OCI-LY7 (cell line): Measurements from ENCODE around the gene EEF2K. TPM values are rescaled to one million over a fixed set of nuclear protein-coding genes. Genes with fewer than 3 reads are reported as not detected.

Source experiments
- BruUV-seq: library from RNA; stranded (reverse); fragments of 400-500 nt; replicated peaks from 2 replicates; lab custom pipeline; 2021; lab: Mats Ljungman, UMichigan
- CTCF ChIA-PET: fragments of 300-600 bp; sonication (Branson Sonifier 250); formaldehyde crosslinking; loops from one replicate; lab custom pipeline; 2022; ENCODE audit warnings: antibody characterized with exemption; ENCODE audit not compliant: unreplicated experiment; lab: Charles Lee
- POLR2A ChIA-PET: fragments of 300-600 bp; sonication (Branson Sonifier 250); formaldehyde crosslinking; loops from one replicate; lab custom pipeline; 2022; ENCODE audit warnings: antibody characterized with exemption; lab: Charles Lee
- DNase-seq: peaks from one replicate; pipeline ENCODE4 v3.0.0-alpha.2; 2015; ENCODE audit warnings: low spot score
- H2AFZ ChIP-seq: fragments of 200-600 bp; sonication (generic), shearing (Covaris generic); 2 replicates; pipeline ENCODE4 v1.6.1; 2014; ENCODE audit warnings: mild to moderate bottlenecking, antibody characterized with exemption, low read length, moderate library complexity
- H3K27ac ChIP-seq: fragments of 200-600 bp; sonication (generic); 2 replicates; pipeline ENCODE4 v1.5.1; 2014; ENCODE audit warnings: mixed run types, low read depth, mild to moderate bottlenecking, moderate library complexity, low read length, inconsistent platforms; ENCODE audit not compliant: poor library complexity, severe bottlenecking
- H3K36me3 ChIP-seq: fragments of 200-600 bp; sonication (generic); 2 replicates; pipeline ENCODE4 v1.6.1; 2014; ENCODE audit warnings: mild to moderate bottlenecking, antibody characterized with exemption, low read length, moderate library complexity, mixed read lengths; ENCODE audit not compliant: insufficient read depth
- H3K4me1 ChIP-seq: fragments of 200-600 bp; sonication (generic); 2 replicates; pipeline ENCODE4 v1.5.1; 2014; ENCODE audit warnings: mild to moderate bottlenecking, low read length; ENCODE audit not compliant: insufficient read depth, poor library complexity, severe bottlenecking
- H3K4me2 ChIP-seq: fragments of 200-600 bp; sonication (generic); 2 replicates; pipeline ENCODE4 v1.6.1; 2014; ENCODE audit warnings: mild to moderate bottlenecking, low read length
- H3K4me3 ChIP-seq: fragments of 200-600 bp; sonication (generic); 2 replicates; pipeline ENCODE4 v1.5.1; 2014; ENCODE audit warnings: mild to moderate bottlenecking, low read depth, low read length; ENCODE audit not compliant: poor library complexity, severe bottlenecking
- H3K79me2 ChIP-seq: fragments of 200-600 bp; sonication (generic); 2 replicates; pipeline ENCODE4 v1.6.1; 2016; ENCODE audit warnings: low read depth, mild to moderate bottlenecking, low read length, moderate library complexity, mixed read lengths; ENCODE audit not compliant: insufficient read depth
- H3K9me2 ChIP-seq: fragments of 200-600 bp; sonication (generic); 2 replicates; pipeline ENCODE4 v1.6.1; 2016; ENCODE audit warnings: mild to moderate bottlenecking, low read length, mixed read lengths; ENCODE audit not compliant: insufficient read depth
- H3K9me3 ChIP-seq: fragments of 200-600 bp; sonication (generic); 2 replicates; pipeline ENCODE4 v1.6.1; 2014; ENCODE audit warnings: mild to moderate bottlenecking, mixed run types, low read length, mixed read lengths
- H4K20me1 ChIP-seq: fragments of 200-600 bp; sonication (generic); 2 replicates; pipeline ENCODE4 v1.6.1; 2014; ENCODE audit warnings: mild to moderate bottlenecking, antibody characterized with exemption, low read length, moderate library complexity, mixed read lengths; ENCODE audit not compliant: insufficient read depth
- CTCF ChIP-seq: fragments of 200-600 bp; sonication (generic); conservative IDR thresholded peaks from 2 replicates; pipeline ENCODE4 v1.5.1; 2014; ENCODE audit warnings: mild to moderate bottlenecking, antibody characterized with exemption, low read length, moderate library complexity, mixed read lengths
- EZH2phosphoT487 ChIP-seq: fragments of 200-600 bp; sonication (generic); IDR thresholded peaks from 2 replicates; pipeline ENCODE4 v1.6.1; 2018; ENCODE audit warnings: low read depth, borderline replicate concordance, mild to moderate bottlenecking, mixed run types, antibody characterized with exemption, low read length, moderate library complexity, mixed read lengths
- intact Hi-C: fragments of 100-400 bp; cut with micrococcal nuclease; formaldehyde crosslinking; loops from one replicate; pipeline ENCODE4 v1.10.0; 2022; ENCODE audit not compliant: unreplicated experiment
- total RNA-seq, 2 experiments: library from RNA; depleted of rRNA in 1 of 2; stranded (reverse); fragments of >200 nt in 1 of 2; shearing (Covaris generic) in 1 of 2; gene quantifications; 2 replicates each; pipeline ENCODE4 v1.2.3, GENCODE V29; 2014 to 2022

The EEF2K gene
- total RNA-seq, 2 experiments from 2014 or later: 23.8 to 42.3 TPM

GRCh38 chr16:22307838-22308237, 101.8 kb downstream of the EEF2K start:
- Histone ChIP-seq H3K27ac (no peak overlapping the region), H3K4me2 (no peak overlapping the region), H3K9me3 (no peaks in the 10 kb centered on the region), H3K4me3 (no peak overlapping the region), H3K79me2 (peaks cover 2% of the 10 kb centered on the region; the same call in 1 of the 2 replicates), H3K4me1 (no peaks in the 10 kb centered on the region), H4K20me1 (no peaks in the 10 kb centered on the region), H3K9me2 (no peaks in the 10 kb centered on the region), H3K36me3 (peaks cover 96% of the 10 kb centered on the region), H2AFZ (no peak overlapping the region)
- POLR2A ChIA-PET: interaction anchor here (0.6 kb wide), 1 partner anchor 111 kb away, joined by 9 read pairs; no protein-coding TSS in a partner anchor
- DNase-seq: no peak
- CTCF ChIA-PET: no interaction called here
- BruUV-seq: no TSS peak
- TF ChIP-seq CTCF (no peak), EZH2phosphoT487 (no peak)
- intact Hi-C loops: no loop called here

DNA sequence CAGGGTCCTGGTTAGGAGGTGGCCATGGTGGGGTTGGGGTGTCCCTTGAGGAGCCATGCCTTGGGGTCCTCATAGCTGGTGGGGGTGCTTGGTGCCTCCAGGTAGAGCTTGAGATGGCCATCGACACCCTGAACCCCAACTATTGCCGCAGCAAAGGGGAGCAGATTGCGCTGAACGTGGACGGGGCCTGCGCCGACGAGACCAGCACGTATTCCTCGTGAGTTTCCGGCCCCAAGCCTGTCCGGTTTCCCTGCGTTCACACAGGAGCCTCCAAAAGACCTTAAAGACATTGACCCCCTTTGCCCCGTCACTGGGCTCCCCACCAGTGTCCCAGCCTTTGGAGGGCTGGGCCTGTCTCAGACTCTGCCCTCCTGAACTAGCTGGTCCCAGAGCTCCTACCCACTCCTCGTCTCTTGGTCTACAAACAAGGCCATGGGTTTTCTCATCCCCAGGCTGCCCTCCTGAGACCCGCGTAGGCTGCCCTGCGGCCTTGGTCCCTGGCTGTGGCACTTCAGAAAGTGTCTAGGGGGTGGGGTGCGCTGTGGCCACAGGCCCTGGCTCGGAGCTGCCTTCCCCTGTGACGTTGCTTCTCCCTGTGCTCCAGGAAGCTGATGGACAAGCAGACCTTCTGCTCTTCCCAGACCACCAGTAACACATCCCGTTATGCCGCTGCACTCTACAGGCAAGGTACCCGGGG, 102.9 kb downstream of the EEF2K start:
- H3K36me3 ChIP-seq: peaks cover 98% of the 10 kb centered on the region
- POLR2A ChIA-PET: no interaction called here

More for the DNA sequence above, 102.9 kb downstream of the EEF2K start:
- intact Hi-C loops: no loop called here
- no TSS peak for BruUV-seq
- no peaks in the 10 kb centered on the region for H3K9me2 ChIP-seq
- H2AFZ ChIP-seq: no peak overlapping the region
- no peak for TF ChIP-seq CTCF
- no peak for TF ChIP-seq EZH2phosphoT487
- CTCF ChIA-PET: no interaction called here
- H3K79me2 ChIP-seq: no peaks in the 10 kb centered on the region
- no peak for DNase-seq
- no peak overlapping the region for H3K4me2 ChIP-seq
- no peak overlapping the region for H3K4me3 ChIP-seq
- no peak overlapping the region for H3K27ac ChIP-seq
- no peaks in the 10 kb centered on the region for H4K20me1 ChIP-seq
- no peaks in the 10 kb centered on the region for H3K9me3 ChIP-seq
- H3K4me1 ChIP-seq: no peaks in the 10 kb centered on the region
